HG02588 (cell line): ENCODE data around the gene LMX1A.

Source experiments
- ATAC-seq: cut with Tn5 transposase; IDR thresholded peaks from one replicate; pipeline ENCODE4 v1.9.1; 2021; ENCODE audit warnings: mild to moderate bottlenecking, moderate library complexity; ENCODE audit not compliant: unreplicated experiment

Gene LMX1A

DNA sequence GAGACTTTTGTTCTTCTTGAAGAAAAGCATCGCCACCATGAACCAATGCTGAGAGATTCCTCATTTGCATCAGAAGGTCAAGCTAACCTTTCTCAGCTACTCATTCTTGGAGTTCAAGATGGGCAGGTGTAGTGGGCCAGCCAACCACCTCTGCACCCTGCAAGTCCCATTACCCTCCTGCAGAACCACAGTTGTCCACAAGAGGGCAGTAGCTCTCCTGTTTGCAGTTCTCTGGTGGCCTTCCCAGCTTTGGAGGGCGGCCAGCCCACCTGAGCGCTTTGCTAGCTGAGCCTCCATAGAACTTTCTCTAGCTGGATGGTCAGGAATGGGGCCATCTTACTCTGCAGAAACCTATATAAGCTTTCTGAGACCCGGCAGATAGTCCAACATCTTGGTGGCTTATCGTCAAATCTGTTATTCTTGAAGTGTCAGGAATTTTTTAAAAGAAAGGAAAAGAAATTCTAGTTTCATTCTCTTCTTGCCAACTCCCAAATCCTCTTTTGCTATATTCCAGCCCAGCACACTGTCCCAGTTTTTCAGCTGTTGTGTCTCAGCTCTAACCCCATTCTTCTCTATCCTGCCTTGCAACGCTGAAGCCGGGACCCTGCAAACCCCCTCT lies 11.0 kb upstream of the LMX1A start:
- peak; percentile 70 for ATAC-seq

GRCh38 chr1:165365341-165365740 lies 8.8 kb upstream of the LMX1A start:
- ATAC-seq = no peak

DNA sequence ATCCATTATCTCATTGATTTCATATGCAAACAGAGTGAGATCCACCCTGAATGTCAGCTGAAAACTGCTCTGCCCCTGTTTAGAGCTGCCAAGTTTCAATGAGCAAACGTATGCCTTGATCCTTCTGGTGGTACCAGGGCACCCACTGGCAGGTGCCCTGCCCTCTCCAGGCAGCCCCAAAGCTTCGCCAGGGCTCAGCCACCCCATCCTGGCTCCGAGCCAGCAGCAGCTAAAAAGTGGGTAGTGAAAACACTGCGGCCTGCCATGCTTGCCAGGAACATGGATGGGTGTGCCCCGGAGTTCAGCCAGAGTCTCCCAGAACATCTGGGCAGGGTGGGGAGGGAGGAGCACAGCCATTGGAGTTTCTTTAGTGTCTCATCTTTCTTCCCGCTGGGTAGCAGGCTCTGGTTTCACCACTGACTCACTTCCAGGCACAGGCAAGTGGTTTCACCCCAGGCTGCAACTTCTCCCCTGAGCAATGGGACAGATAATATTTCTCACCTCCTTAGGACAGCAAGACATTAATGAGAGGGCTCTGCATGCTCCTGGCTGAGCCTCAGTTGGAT lies 8.1 kb upstream of the LMX1A start:
- no peak for ATAC-seq

DNA sequence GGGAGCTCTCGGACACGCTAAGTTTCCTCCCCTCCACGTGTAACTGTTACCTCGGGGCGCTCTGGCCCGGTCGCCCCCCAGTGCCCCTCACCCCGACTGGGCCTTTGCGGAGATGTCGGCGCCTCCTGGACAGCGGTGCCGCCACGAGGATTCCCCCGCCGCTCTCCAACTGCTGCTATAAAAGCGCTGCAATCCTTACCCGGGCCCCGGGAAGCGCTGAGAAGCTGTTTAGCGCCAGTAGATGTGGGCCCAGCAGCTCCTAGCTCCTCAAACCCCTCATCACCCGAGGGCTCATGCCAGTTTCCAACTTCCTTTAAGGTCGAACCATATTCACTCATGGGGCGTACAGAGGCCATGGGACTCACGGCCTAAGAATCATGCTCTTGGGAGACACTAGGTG lies 361 bp upstream of the LMX1A start:
- ATAC-seq = no peak

DNA sequence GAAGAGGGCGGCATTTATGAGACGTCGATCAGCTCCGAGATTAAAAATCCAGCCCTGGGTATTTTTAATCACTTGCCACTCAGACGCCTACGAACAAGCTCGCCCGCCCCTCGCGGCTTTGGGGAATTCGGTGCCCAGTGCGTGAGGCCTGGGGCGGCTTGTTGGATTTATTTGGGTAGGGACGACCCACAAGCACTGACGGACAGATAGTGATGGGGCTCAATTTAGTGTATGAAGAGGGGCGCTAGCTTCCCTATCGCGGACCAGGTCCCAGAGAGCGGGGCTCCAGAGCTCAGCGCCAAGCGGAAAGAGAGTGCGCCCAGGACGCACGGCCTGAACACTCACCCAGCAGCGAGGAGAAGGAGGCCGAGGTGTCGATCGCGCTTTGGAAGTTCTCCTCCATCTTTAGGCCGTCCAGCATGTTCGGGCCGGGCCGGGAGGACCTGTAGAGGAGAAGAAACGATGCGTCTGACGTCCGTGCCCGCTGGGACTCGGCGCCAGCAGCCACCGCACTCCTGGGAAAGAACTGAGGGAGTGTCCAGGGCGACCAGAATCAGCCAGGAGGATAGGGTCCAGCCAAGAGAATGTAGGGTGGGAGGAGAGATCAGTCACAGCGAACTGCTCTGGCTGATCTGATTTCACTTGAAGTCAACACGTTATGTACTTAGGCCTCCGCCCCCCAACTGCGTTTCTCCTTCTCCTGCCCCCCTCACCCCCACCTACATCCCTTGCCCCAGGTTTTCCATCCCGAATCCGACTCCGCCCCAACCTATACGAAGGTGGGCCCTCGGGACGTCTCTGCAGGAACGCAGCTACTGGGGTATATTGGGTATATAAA lies 1.2 kb downstream of the LMX1A start:
- no peak for ATAC-seq

DNA sequence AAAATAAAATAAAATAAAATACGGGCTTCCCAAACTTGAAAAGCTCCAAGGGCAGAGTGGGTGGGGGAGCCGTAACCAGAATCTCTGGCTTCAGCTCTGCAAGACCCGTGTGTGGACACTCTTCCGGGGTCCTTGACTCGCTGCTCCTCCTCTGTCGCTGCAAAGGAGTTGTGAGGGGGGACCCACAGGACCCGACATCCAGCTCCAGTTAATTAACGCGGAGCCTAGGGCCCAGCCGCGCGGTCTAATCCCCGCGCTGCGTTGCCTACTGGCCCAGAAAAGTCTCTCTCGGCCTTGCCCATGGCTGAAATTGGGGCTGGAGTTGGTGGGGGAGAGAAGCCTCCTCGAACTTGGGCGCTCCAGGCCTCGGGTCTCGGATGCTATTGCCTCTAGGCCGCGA lies 1.8 kb downstream of the LMX1A start:
- ATAC-seq = no peak

GRCh38 chr1:165353731-165354671 lies 2.5 kb downstream of the LMX1A start:
- ATAC-seq = no peak

GRCh38 chr1:165352442-165353293 lies 3.8 kb downstream of the LMX1A start:
- ATAC-seq = no peak

DNA sequence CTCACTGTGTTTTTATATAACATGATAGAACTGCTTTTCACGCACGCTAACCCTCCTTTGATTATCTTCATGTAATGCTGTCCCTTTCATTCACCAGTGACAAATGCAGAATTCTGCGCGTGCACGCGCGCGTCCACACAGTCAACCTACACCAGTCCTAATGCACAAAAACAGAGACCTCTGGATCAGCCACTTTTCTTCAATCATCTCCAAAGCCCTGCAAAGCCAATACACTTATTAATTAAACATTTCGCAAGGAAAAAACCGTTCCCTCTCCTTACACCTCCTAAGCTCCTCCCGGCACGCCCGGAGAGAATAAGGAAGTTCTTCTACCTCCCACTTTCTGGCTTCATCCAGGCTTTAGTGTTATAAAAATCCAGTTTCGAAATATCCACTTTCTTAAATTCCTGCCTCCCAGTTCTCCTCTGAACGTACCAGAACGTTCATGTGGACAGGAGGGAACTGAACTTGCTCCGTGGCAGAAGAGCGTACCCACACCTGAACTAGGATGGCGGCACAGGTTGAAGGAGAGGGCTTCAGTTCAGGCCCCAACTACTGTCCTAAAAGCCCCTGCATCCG lies 4.6 kb downstream of the LMX1A start:
- no peak for ATAC-seq

DNA sequence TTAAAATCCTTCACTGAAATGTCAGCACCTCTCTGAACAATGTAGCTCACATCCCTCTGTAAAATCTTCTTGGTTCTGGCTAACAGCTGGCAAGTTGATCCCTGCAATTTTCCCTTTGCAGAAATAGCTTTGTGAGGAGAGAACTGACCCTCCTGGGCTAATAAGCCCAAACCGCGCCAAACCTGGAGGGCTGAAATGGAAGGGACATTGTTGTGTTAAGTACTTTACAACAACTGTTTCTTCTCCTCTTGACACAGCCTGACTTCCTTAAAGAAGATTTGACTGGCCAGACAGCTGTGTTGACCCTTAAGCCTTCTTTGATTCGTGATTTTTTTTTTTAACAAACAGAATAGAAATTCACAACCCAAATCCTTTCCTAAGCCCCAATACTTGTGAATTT lies 5.7 kb downstream of the LMX1A start:
- no peak for ATAC-seq

DNA sequence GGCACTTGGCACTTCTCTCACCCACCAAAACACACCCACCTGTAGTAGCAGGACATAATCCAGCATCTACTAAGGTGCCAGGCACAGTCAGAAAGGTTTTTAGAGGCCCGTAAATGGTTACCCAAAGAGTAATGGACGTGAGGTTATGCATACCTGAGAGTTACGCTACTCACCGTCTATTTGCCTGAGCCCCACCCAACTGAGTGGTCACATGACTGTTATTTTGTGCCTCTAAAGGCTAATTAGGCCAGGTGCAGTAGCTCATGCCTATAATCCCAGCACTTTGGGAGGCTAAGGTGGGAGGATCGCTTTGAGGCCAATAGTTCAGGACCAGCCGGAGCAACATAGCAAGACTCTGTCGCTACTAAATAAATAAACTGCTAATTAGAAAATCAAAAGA lies 11.0 kb downstream of the LMX1A start:
- no peak for ATAC-seq

GRCh38 chr1:165344736-165345135 lies 11.8 kb downstream of the LMX1A start:
- ATAC-seq = no peak

GRCh38 chr1:165344198-165344597 lies 12.3 kb downstream of the LMX1A start:
- no peak for ATAC-seq

- no peak for ATAC-seq
These were observed 13.9 kb downstream of the LMX1A start for GRCh38 chr1:165342587-165342986.

DNA sequence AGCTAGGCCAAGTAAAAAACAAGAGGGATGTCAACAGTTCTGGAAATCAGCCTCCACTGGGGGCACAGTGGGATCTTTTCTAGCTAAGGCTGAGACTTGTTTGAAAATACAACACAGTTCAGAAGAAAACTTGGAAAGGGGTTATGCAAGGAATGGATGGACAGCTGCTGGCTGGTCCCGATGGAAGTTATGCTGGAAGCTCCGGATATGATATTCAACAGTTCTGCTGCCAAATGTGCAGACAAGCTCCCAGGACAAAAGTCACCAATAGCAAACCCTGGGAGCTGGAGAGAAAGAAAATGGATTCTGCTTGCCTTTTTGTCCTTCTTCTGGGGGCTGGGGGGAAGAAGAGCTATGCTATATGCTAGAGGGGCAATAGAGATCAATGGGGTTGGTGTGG lies 14.3 kb downstream of the LMX1A start:
- no peak for ATAC-seq

DNA sequence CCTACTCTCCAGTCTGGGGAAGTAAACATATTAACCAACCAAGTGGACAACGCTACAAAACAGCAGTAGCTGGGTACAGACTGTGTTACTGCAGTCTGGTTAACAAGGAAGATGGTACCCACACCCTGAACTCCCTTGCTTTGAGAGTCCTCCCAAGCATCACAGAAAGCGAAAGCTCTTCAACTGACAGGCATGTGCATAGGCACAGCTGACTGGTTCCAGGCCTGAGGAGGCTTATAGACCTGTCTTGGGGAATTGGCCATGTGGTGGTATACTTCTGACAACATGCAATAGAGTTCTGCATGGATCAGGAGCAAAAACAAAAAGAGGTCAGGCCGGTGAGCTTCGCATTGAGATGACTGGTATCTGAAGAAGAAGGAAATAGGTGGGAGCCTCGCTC lies 17.4 kb downstream of the LMX1A start:
- ATAC-seq = no peak

DNA sequence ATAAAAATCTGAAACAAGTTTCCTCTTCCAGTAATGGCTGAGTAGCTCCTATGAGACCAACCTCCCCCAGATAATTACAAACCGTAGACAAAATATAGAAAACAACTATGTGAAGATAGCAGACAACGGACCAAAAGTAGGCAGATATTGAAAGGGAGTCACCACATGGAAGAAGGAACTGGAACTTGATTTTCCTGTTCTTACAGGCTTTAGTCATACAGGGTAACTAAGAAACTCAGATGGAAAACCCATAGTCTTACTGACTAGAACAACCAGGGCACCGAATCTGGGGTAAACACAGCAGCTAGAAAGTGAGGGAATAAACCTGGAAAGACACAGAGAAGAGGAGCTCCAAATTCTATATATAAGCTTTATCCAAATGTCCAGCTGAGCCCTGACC lies 26.0 kb downstream of the LMX1A start:
- no peak for ATAC-seq

- no peak for ATAC-seq
These were observed 27.4 kb downstream of the LMX1A start for GRCh38 chr1:165329104-165329503.

DNA sequence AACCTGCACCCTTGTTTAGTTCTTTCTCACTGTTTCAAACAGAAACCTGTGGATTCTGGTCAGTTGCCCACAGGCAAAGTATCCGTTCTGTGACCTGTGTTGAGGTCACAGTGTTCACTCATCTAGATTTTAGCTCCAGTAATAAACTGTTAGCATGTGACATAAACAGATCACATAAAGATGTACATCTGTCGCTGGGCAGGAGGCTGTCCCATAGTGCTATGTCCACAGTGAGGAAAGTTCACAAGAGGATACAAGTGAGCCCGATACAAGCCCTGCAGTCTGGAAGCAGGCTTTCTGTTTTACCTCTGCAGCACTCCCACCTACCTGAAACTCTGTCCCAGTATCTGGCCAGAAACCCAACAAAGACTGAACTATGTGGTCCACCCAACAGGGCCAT lies 28.4 kb downstream of the LMX1A start:
- ATAC-seq = no peak

DNA sequence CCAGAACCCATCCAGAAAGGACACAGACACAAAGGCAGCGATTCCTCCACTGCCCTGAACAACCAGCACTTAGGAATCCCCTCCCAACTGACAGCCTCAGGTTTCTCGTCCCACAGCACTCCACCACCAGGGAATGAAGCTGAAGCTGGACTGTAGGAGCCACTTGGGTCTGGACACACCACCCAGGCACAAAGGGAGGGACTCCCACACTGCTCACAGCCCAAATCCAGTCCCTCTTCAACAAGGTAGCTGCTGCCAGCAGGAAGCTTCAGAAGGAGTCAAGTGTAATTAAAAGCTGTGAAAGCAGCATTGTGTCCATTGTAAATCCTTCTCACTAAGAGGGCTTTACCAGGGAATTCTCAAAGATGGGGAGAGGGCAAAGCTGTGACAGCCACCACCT lies 29.0 kb downstream of the LMX1A start:
- no peak for ATAC-seq
